Thyroid gland (tissue), 4 donors: ENCODE measurements around the gene UHRF2.

Experiments used
- POLR2A ChIP-seq, 2 donors: fragments of 450-650 bp; IDR thresholded peaks; one replicate each; pipeline ENCODE4 v1.6.1; 2017; ENCODE audit warnings: antibody characterized with exemption in 2 of 2, mild to moderate bottlenecking in 2 of 2, moderate library complexity in 1 of 2
- TF ChIP-seq, protein P1 (sequence below), 6 experiments: fragments of 200-600 bp in 3 of 6; fragments of 450-650 bp in 3 of 6; sonication (generic) in 3 of 6; IDR thresholded peaks; one replicate each; pipeline ENCODE4 v1.5.1; 2016 to 2019; ENCODE audit warnings: antibody characterized with exemption in 6 of 6, mild to moderate bottlenecking in 2 of 6, inconsistent platforms in 1 of 6, moderate library complexity in 1 of 6

DNA sequence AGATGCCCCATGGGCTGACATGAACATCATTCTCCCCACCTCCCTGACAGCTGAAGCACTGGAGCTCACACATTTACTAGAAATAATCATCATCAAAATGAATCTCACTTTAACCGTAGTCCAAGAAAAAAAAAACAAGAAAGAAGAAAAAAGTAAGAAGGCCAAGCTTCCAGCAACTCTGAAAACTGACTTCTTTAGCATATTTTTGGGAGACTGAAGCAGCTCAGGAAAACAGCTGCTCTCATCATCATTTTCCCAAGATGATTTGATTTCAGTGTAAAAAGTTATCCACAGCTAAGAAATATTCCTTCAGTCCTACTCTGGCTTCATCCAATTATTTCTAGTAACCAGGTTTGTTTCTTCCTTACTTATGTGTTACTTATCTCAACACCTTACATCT lies 140.9 kb downstream of the UHRF2 start:
- TF ChIP-seq, protein P1, sequence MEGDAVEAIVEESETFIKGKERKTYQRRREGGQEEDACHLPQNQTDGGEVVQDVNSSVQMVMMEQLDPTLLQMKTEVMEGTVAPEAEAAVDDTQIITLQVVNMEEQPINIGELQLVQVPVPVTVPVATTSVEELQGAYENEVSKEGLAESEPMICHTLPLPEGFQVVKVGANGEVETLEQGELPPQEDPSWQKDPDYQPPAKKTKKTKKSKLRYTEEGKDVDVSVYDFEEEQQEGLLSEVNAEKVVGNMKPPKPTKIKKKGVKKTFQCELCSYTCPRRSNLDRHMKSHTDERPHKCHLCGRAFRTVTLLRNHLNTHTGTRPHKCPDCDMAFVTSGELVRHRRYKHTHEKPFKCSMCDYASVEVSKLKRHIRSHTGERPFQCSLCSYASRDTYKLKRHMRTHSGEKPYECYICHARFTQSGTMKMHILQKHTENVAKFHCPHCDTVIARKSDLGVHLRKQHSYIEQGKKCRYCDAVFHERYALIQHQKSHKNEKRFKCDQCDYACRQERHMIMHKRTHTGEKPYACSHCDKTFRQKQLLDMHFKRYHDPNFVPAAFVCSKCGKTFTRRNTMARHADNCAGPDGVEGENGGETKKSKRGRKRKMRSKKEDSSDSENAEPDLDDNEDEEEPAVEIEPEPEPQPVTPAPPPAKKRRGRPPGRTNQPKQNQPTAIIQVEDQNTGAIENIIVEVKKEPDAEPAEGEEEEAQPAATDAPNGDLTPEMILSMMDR (IDR thresholded peaks at IDR 0.05): no peak
- no peak for TF ChIP-seq POLR2A (IDR thresholded peaks at IDR 0.05)
